Measurements from ENCODE around the gene PAPLN.

Gene PAPLN

GRCh38 chr14:73225496-73225895 lies 11.8 kb upstream of the PAPLN start:
- no peaks in the 10 kb centered on the region for H3K36me3 ChIP-seq (ENCODE audit: insufficient read depth)
- no peaks in the 10 kb centered on the region for H4K20me1 ChIP-seq (ENCODE audit: insufficient read depth)
- H3K4me1 ChIP-seq (ENCODE audit: low read depth, poor library complexity, severe bottlenecking), result peaks cover 17% of the 10 kb centered on the region
- H3K4me3 ChIP-seq (IDR thresholded peaks at IDR 0.05; ENCODE audit: insufficient read depth, low read depth, low read length), result no peak overlapping the region
- H3K79me2 ChIP-seq (ENCODE audit: insufficient read depth, low read depth), result no peaks in the 10 kb centered on the region
- no peaks in the 10 kb centered on the region for H3K27me3 ChIP-seq (ENCODE audit: insufficient read depth, low read depth)
- H3K9ac ChIP-seq, result no peak overlapping the region
- H3K4me2 ChIP-seq, result no peak overlapping the region
- no peak overlapping the region for H2AFZ ChIP-seq (ENCODE audit: low read depth)
- H3K27ac ChIP-seq, result no peak overlapping the region
- TF ChIP-seq CTCF (conservative IDR thresholded peaks at IDR 0.05; ENCODE audit: low read depth, low read length), result no peak

- no peak overlapping the region for H3K4me2 ChIP-seq
- H3K4me1 ChIP-seq (ENCODE audit: low read depth, poor library complexity, severe bottlenecking), result peaks cover 8% of the 10 kb centered on the region
- H3K36me3 ChIP-seq (ENCODE audit: insufficient read depth), result no peaks in the 10 kb centered on the region
- no peak overlapping the region for H3K27ac ChIP-seq
- H2AFZ ChIP-seq (ENCODE audit: low read depth), result no peak overlapping the region
- no peaks in the 10 kb centered on the region for H3K79me2 ChIP-seq (ENCODE audit: insufficient read depth, low read depth)
- no peaks in the 10 kb centered on the region for H4K20me1 ChIP-seq (ENCODE audit: insufficient read depth)
- no peak overlapping the region for H3K9ac ChIP-seq
- TF ChIP-seq CTCF (conservative IDR thresholded peaks at IDR 0.05; ENCODE audit: low read depth, low read length), result no peak
- H3K27me3 ChIP-seq (ENCODE audit: insufficient read depth, low read depth), result no peaks in the 10 kb centered on the region
- no peak overlapping the region for H3K4me3 ChIP-seq (IDR thresholded peaks at IDR 0.05; ENCODE audit: insufficient read depth, low read depth, low read length)
Observed at GRCh38 chr14:73227812-73228781, 9.2 kb upstream of the PAPLN start.

- Histone ChIP-seq H3K9ac (no peak overlapping the region), H2AFZ (ENCODE audit: low read depth) (no peak overlapping the region), H3K27me3 (ENCODE audit: insufficient read depth, low read depth) (no peaks in the 10 kb centered on the region), H3K36me3 (ENCODE audit: insufficient read depth) (no peaks in the 10 kb centered on the region), H3K79me2 (ENCODE audit: insufficient read depth, low read depth) (no peaks in the 10 kb centered on the region), H4K20me1 (ENCODE audit: insufficient read depth) (no peaks in the 10 kb centered on the region), H3K4me2 (no peak overlapping the region), H3K4me1 (ENCODE audit: low read depth, poor library complexity, severe bottlenecking) (peaks cover 9% of the 10 kb centered on the region), H3K27ac (no peak overlapping the region), H3K4me3 (IDR thresholded peaks at IDR 0.05; ENCODE audit: insufficient read depth, low read depth, low read length) (no peak overlapping the region)
- TF ChIP-seq CTCF (conservative IDR thresholded peaks at IDR 0.05; ENCODE audit: low read depth, low read length), result no peak
Observed at GRCh38 chr14:73230051-73230450, 7.3 kb upstream of the PAPLN start.

- Histone ChIP-seq H3K4me1 (ENCODE audit: low read depth, poor library complexity, severe bottlenecking) (peaks cover 9% of the 10 kb centered on the region), H3K4me3 (IDR thresholded peaks at IDR 0.05; ENCODE audit: insufficient read depth, low read depth, low read length) (no peak overlapping the region), H2AFZ (ENCODE audit: low read depth) (no peak overlapping the region), H3K4me2 (no peak overlapping the region), H4K20me1 (ENCODE audit: insufficient read depth) (no peaks in the 10 kb centered on the region), H3K27me3 (ENCODE audit: insufficient read depth, low read depth) (no peaks in the 10 kb centered on the region), H3K9ac (no peak overlapping the region), H3K79me2 (ENCODE audit: insufficient read depth, low read depth) (no peaks in the 10 kb centered on the region), H3K27ac (no peak overlapping the region), H3K36me3 (ENCODE audit: insufficient read depth) (no peaks in the 10 kb centered on the region)
- TF ChIP-seq CTCF (conservative IDR thresholded peaks at IDR 0.05; ENCODE audit: low read depth, low read length), result no peak
Observed at GRCh38 chr14:73231981-73232851, 5.1 kb upstream of the PAPLN start.

Measured in KMS-11 (cell line).